CD4-positive, alpha-beta T cell (primary cell): ENCODE results near the gene CRKL. TPM values are rescaled to one million over a fixed set of nuclear protein-coding genes. Genes with fewer than 3 reads are reported as not detected.

Experiments
- ATAC-seq: fragments of 200-7000 bp; cut with Tn5 transposase; one replicate; pipeline ENCODE4 v1.10.0; 2022; ENCODE audit warnings: mild to moderate bottlenecking; ENCODE audit not compliant: poor library complexity
- CTCF ChIA-PET: fragments of 350-600 bp; sonication (Branson Sonifier 250); formaldehyde crosslinking; loops from one replicate; lab custom pipeline; 2021; ENCODE audit warnings: antibody characterized with exemption, inconsistent platforms; lab: Charles Lee
- POLR2A ChIA-PET: fragments of 350-600 bp; sonication (Branson Sonifier 250); formaldehyde crosslinking; loops from one replicate; lab custom pipeline; 2021; ENCODE audit warnings: antibody characterized with exemption, inconsistent platforms; lab: Charles Lee
- DNase-seq, 14 experiments: peaks; one replicate each; pipeline ENCODE4 v3.0.0-alpha.2; 2013 to 2020; ENCODE audit warnings: mixed read lengths in 2 of 14
- H3K27ac ChIP-seq, 2 donors: one replicate each; pipeline versions ENCODE4 v1.5.1 to v1.7.0; 2013; ENCODE audit warnings: low read length in 2 of 2, low read depth in 1 of 2, mild to moderate bottlenecking in 1 of 2
- H3K27me3 ChIP-seq, 2 experiments: 1 replicate in 1 of 2; 2 replicates in 1 of 2; pipeline versions ENCODE4 v1.6.1 to v1.7.0; 2013; ENCODE audit warnings: low read length in 2 of 2, control low read depth in 1 of 2, mild to moderate bottlenecking in 1 of 2, moderate library complexity in 1 of 2; ENCODE audit not compliant: insufficient read depth in 2 of 2, control insufficient read depth in 1 of 2
- H3K36me3 ChIP-seq: one replicate; pipeline ENCODE4 v1.6.1; 2013; ENCODE audit warnings: low read length, control low read depth; ENCODE audit not compliant: insufficient read depth
- H3K4me1 ChIP-seq: one replicate; pipeline ENCODE4 v1.6.1; 2013; ENCODE audit warnings: low read length, control low read depth; ENCODE audit not compliant: insufficient read depth
- H3K4me3 ChIP-seq: one replicate; pipeline ENCODE4 v1.5.1; 2013; ENCODE audit warnings: mild to moderate bottlenecking, low read length, moderate library complexity
- H3K9me3 ChIP-seq, 2 experiments: 1 replicate in 1 of 2; 2 replicates in 1 of 2; pipeline versions ENCODE4 v1.6.1 to v1.7.0; 2013; ENCODE audit warnings: low read length in 2 of 2, mild to moderate bottlenecking in 2 of 2, control low read depth in 1 of 2, moderate library complexity in 1 of 2; ENCODE audit not compliant: control insufficient read depth in 1 of 2, insufficient read depth in 1 of 2
- H3K27ac Mint-ChIP-seq: one replicate; pipeline ENCODE4 v1.8.0; 2020; ENCODE audit warnings: mixed read lengths
- H3K27me3 Mint-ChIP-seq: one replicate; pipeline ENCODE4 v1.8.0; 2021; ENCODE audit warnings: mixed read lengths
- H3K36me3 Mint-ChIP-seq: one replicate; pipeline ENCODE4 v1.8.0; 2021; ENCODE audit warnings: low read depth, mixed read lengths
- H3K4me1 Mint-ChIP-seq: one replicate; pipeline ENCODE4 v1.8.0; 2021; ENCODE audit warnings: low read depth, mixed read lengths
- H3K4me3 Mint-ChIP-seq: one replicate; pipeline ENCODE4 v1.8.0; 2020; ENCODE audit warnings: mild to moderate bottlenecking, mixed read lengths
- H3K9me3 Mint-ChIP-seq: one replicate; pipeline ENCODE4 v1.8.0; 2020; ENCODE audit warnings: mixed read lengths
- CTCF ChIP-seq: fragments of 200-600 bp; IDR thresholded peaks from one replicate; pipeline ENCODE4 v1.8.0; 2022; ENCODE audit warnings: antibody characterized with exemption, mild to moderate bottlenecking
- intact Hi-C, 2 experiments: fragments of 100-400 bp; cut with DNase I in 1 of 2; cut with micrococcal nuclease in 1 of 2; formaldehyde crosslinking; loops; one replicate each; pipeline versions ENCODE4 v1.15.1 to v1.9.0; 2023 to 2025; cut with DNase I, micrococcal nuclease
- total RNA-seq, 174 experiments: library from RNA in 2 of 174; stranded (reverse) in 2 of 174; gene quantifications; one replicate each; pipeline ENCODE4 v1.2.3 and lab custom pipeline; 2021 to 2026

CRKL gene
- total RNA-seq, 2 experiments from 2014 or later: 41.9 to 43.5 TPM

- H3K27ac Mint-ChIP-seq: peak overlapping the region; percentile 46
- TF ChIP-seq CTCF: no peak
- no peaks in the 10 kb centered on the region for H3K9me3 Mint-ChIP-seq
- peaks cover 83% of the 10 kb centered on the region for H3K4me1 Mint-ChIP-seq
- ChIA-PET POLR2A (no interaction called here), CTCF (no interaction called here)
- H3K9me3 ChIP-seq: no peaks in the 10 kb centered on the region
- intact Hi-C loops: no loop called here
- H3K36me3 Mint-ChIP-seq: peaks cover 76% of the 10 kb centered on the region
- no peak overlapping the region for H3K4me3 ChIP-seq
- no peaks in the 10 kb centered on the region for H3K27me3 Mint-ChIP-seq
- H3K36me3 ChIP-seq: peaks cover 29% of the 10 kb centered on the region
- H3K4me1 ChIP-seq: peaks cover 53% of the 10 kb centered on the region
- DNase-seq (no peak), ATAC-seq (no peak)
- no peaks in the 10 kb centered on the region for H3K27me3 ChIP-seq
- no peak overlapping the region for H3K4me3 Mint-ChIP-seq
- no peak overlapping the region for H3K27ac ChIP-seq
Measured at GRCh38 chr22:20943104-20943933, 26.1 kb downstream of the CRKL start.

- intact Hi-C loops: no loop called here
- H3K27me3 ChIP-seq: no peaks in the 10 kb centered on the region
- H3K36me3 ChIP-seq: peaks cover 29% of the 10 kb centered on the region
- peaks cover 58% of the 10 kb centered on the region for H3K4me1 ChIP-seq
- peaks cover 81% of the 10 kb centered on the region for H3K4me1 Mint-ChIP-seq
- no peaks in the 10 kb centered on the region for H3K27me3 Mint-ChIP-seq
- no peak for TF ChIP-seq CTCF
- H3K27ac ChIP-seq: no peak overlapping the region
- peaks cover 77% of the 10 kb centered on the region for H3K36me3 Mint-ChIP-seq
- H3K9me3 ChIP-seq: no peaks in the 10 kb centered on the region
- H3K4me3 ChIP-seq: no peak overlapping the region
- CTCF ChIA-PET: no interaction called here
- POLR2A ChIA-PET: no interaction called here
- no peak for ATAC-seq
- no peak overlapping the region for H3K4me3 Mint-ChIP-seq
- peak overlapping the region; percentile 46 for H3K27ac Mint-ChIP-seq
- no peak for DNase-seq
- no peaks in the 10 kb centered on the region for H3K9me3 Mint-ChIP-seq
Measured at GRCh38 chr22:20944042-20944441, 26.8 kb downstream of the CRKL start.

GRCh38 chr22:20945578-20945934, 28.3 kb downstream of the CRKL start:
- H3K27me3 Mint-ChIP-seq: no peaks in the 10 kb centered on the region
- Histone ChIP-seq H3K27me3 (no peaks in the 10 kb centered on the region), H3K27ac (no peak overlapping the region), H3K4me3 (no peak overlapping the region), H3K4me1 (peaks cover 57% of the 10 kb centered on the region), H3K9me3 (no peaks in the 10 kb centered on the region), H3K36me3 (peaks cover 32% of the 10 kb centered on the region)
- ATAC-seq: no peak
- peaks cover 77% of the 10 kb centered on the region for H3K4me1 Mint-ChIP-seq
- peak overlapping the region; percentile 52 for H3K27ac Mint-ChIP-seq
- H3K4me3 Mint-ChIP-seq: no peak overlapping the region
- intact Hi-C loops: no loop called here
- H3K36me3 Mint-ChIP-seq: peaks cover 79% of the 10 kb centered on the region
- DNase-seq: no peak
- CTCF ChIA-PET: no interaction called here
- POLR2A ChIA-PET: no interaction called here
- TF ChIP-seq CTCF: no peak
- H3K9me3 Mint-ChIP-seq: no peaks in the 10 kb centered on the region
